Memory B cell (primary cell): ENCODE results near the gene UCMA.
A peak's percentile ranks its signal among the peaks of the same experiment; 100 is the strongest.

Experiments used
- ATAC-seq: fragments of 150-1000 bp; cut with Tn5 transposase; 2 replicates; pipeline ENCODE4 v1.10.0; 2021; ENCODE audit warnings: low read depth, mild to moderate bottlenecking, moderate library complexity
- DNase-seq, 2 donors: peaks; one replicate each; pipeline ENCODE4 v3.0.0; 2022; ENCODE audit warnings: low spot score in 2 of 2
- H3K27ac Mint-ChIP-seq: one replicate; pipeline ENCODE4 v1.8.0; 2022; ENCODE audit warnings: mild to moderate bottlenecking, moderate library complexity, mixed read lengths
- H3K27me3 Mint-ChIP-seq: one replicate; pipeline ENCODE4 v1.8.0; 2022; ENCODE audit warnings: mixed read lengths
- H3K36me3 Mint-ChIP-seq: one replicate; pipeline ENCODE4 v1.8.0; 2022; ENCODE audit warnings: mild to moderate bottlenecking, mixed read lengths
- H3K4me1 Mint-ChIP-seq: one replicate; pipeline ENCODE4 v1.8.0; 2022; ENCODE audit warnings: mixed read lengths
- H3K4me3 Mint-ChIP-seq: one replicate; pipeline ENCODE4 v1.8.0; 2022; ENCODE audit warnings: mild to moderate bottlenecking, moderate library complexity, mixed read lengths
- H3K9me3 Mint-ChIP-seq: one replicate; pipeline ENCODE4 v1.8.0; 2022; ENCODE audit warnings: mixed read lengths

UCMA gene

GRCh38 chr10:13188593-13188992 is 45.6 kb downstream of the UCMA start:
- Mint-ChIP-seq H3K9me3 (peaks cover 3% of the 10 kb centered on the region), H3K27me3 (no peaks in the 10 kb centered on the region), H3K36me3 (no peaks in the 10 kb centered on the region), H3K4me3 (no peak overlapping the region), H3K27ac (no peak overlapping the region), H3K4me1 (no peaks in the 10 kb centered on the region)
- ATAC-seq (no peak), DNase-seq (no peak)

DNA sequence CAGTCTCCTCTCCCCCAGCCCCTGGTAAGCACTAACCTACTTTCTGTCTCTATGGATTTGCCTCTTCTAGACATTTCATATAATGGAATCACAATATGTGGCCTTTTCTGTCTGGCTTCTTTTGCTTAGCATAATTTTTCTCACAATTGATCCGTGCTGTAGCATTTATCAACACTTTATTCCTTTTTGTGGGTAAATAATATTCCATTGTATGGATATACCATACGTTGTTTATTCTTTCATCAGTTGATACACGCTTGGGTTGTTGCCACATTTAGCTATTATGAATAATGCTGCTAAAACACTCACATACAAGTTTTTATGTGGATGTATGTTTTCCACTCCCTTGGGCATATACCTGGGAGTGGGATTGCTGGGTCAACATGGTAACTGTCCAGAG is 47.0 kb downstream of the UCMA start:
- Mint-ChIP-seq H3K36me3 (no peaks in the 10 kb centered on the region), H3K27me3 (no peaks in the 10 kb centered on the region), H3K4me3 (no peak overlapping the region), H3K9me3 (peaks cover 3% of the 10 kb centered on the region), H3K27ac (no peak overlapping the region), H3K4me1 (no peaks in the 10 kb centered on the region)
- ATAC-seq, result no peak
- no peak for DNase-seq

DNA sequence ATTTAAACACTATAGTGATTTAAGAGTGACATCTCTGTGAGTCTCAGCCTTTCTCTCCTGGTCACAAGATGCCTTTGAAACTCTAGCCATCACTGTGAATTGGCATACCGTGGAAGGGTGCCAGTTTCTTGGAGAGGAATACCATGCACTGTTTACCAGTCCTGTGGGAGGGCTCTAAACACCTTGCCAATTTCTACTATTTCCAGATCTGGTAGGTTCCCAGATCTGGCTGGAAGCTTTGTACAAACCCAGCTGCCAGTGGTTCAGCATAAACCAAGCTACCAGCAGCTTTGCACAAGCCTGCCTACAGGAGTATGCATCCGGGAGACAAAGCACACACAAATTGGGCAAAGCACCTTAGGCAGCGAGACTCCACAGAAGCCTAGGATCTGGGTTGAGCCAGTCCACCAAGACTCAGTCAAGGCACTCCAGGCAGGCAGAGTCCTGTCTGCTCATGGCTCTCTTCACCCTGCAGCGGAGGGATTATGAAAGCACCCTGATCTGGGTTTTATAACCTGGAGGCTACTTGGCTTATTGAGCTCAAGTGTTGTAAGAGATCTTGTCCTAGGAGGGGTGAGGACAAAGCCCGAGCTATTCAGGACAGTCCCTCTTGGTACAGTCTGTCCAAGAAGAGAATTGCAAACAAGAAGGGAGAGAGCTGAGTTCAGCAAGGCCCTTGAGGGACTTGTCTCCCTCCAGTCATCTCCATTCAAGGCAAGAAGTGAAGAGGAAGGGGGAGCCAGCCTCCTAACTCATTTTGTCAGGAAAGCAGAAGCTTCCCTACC is 49.3 kb downstream of the UCMA start:
- H3K4me1 Mint-ChIP-seq, result peaks cover 2% of the 10 kb centered on the region
- no peak for ATAC-seq

GRCh38 chr10:13184276-13184675 is 49.9 kb downstream of the UCMA start:
- no peak overlapping the region for H3K27ac Mint-ChIP-seq
- H3K4me3 Mint-ChIP-seq, result no peak overlapping the region
- H3K9me3 Mint-ChIP-seq, result peaks cover 3% of the 10 kb centered on the region
- peaks cover 2% of the 10 kb centered on the region for H3K4me1 Mint-ChIP-seq
- DNase-seq (no peak), ATAC-seq (no peak)
- H3K36me3 Mint-ChIP-seq, result no peaks in the 10 kb centered on the region
- no peaks in the 10 kb centered on the region for H3K27me3 Mint-ChIP-seq

More for the DNA sequence above, 49.3 kb downstream of the UCMA start:
- no peaks in the 10 kb centered on the region for H3K27me3 Mint-ChIP-seq
- no peak overlapping the region for H3K27ac Mint-ChIP-seq
- H3K9me3 Mint-ChIP-seq, result peaks cover 3% of the 10 kb centered on the region
- no peak overlapping the region for H3K4me3 Mint-ChIP-seq
- DNase-seq, result no peak
- H3K36me3 Mint-ChIP-seq, result no peaks in the 10 kb centered on the region

GRCh38 chr10:13183625-13184024 is 50.5 kb downstream of the UCMA start:
- H3K36me3 Mint-ChIP-seq, result no peaks in the 10 kb centered on the region
- H3K9me3 Mint-ChIP-seq, result peaks cover 3% of the 10 kb centered on the region
- no peaks in the 10 kb centered on the region for H3K27me3 Mint-ChIP-seq
- ATAC-seq (peak; percentile 74), DNase-seq (no peak)
- no peak overlapping the region for H3K4me3 Mint-ChIP-seq
- peaks cover 2% of the 10 kb centered on the region for H3K4me1 Mint-ChIP-seq
- no peak overlapping the region for H3K27ac Mint-ChIP-seq

DNA sequence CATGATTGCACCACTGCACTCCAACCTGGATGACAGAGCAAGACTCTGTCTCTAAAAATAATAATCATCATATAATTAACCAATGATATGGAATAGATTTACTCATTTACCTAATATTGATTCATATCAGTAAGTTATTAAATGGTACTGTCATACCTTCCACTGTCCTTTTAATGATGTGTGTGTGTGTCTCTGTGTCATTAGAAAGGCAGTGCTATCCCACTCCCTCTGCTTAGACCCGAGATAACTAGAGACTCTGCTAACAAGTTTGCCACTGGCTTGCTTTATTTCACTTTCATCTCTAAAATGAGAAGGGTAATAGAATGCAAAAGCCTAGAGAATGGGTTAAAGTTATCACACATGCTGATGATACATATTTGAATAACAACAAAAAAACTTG is 51.8 kb downstream of the UCMA start:
- no peak for DNase-seq
- Mint-ChIP-seq H3K36me3 (no peaks in the 10 kb centered on the region), H3K9me3 (peaks cover 3% of the 10 kb centered on the region), H3K4me3 (no peak overlapping the region), H3K4me1 (peaks cover 2% of the 10 kb centered on the region), H3K27ac (no peak overlapping the region), H3K27me3 (no peaks in the 10 kb centered on the region)
- ATAC-seq, result no peak

- Mint-ChIP-seq H3K9me3 (no peaks in the 10 kb centered on the region), H3K36me3 (no peaks in the 10 kb centered on the region), H3K27ac (no peak overlapping the region), H3K4me1 (peaks cover 2% of the 10 kb centered on the region), H3K27me3 (no peaks in the 10 kb centered on the region), H3K4me3 (no peak overlapping the region)
- ATAC-seq, result no peak
- no peak for DNase-seq
Measured at GRCh38 chr10:13180788-13181187, 53.4 kb downstream of the UCMA start.

DNA sequence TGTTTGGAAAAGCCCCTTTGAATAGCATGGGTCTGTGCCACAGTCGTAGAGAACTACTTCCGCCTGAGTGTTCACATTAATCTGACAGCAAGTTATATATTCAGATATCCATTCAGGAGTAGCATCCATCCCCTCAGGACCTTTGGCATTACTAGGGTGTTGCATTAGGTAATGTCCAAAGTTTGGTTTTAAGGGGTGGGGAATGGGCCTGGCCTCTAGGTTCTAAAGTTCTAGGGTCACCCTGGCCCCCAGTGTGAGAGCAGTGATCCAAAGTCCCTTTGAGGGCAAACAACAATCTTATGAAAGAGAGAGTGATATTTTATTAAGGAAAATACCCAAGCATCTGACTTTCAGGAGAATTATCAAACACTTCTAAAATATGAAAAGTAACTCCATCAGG is 60.6 kb downstream of the UCMA start:
- Mint-ChIP-seq H3K27me3 (no peaks in the 10 kb centered on the region), H3K9me3 (no peaks in the 10 kb centered on the region), H3K4me1 (no peaks in the 10 kb centered on the region), H3K4me3 (no peak overlapping the region), H3K27ac (no peak overlapping the region), H3K36me3 (no peaks in the 10 kb centered on the region)
- DNase-seq (no peak), ATAC-seq (no peak)
